Urothelium cell line (cell line): ENCODE results near the gene SPACA4.
A peak's percentile ranks its signal among the peaks of the same experiment; 100 is the strongest.

ENCODE experiments used
- DNase-seq: peaks from one replicate; pipeline ENCODE4 v3.0.0; 2011; ENCODE audit warnings: low spot score, mixed read lengths
- FAIRE-seq: peaks from 2 replicates; lab custom pipeline; 2011; peaks lifted over from hg19 to GRCh38; lab: Jason Lieb, UNC

SPACA4 gene

DNA sequence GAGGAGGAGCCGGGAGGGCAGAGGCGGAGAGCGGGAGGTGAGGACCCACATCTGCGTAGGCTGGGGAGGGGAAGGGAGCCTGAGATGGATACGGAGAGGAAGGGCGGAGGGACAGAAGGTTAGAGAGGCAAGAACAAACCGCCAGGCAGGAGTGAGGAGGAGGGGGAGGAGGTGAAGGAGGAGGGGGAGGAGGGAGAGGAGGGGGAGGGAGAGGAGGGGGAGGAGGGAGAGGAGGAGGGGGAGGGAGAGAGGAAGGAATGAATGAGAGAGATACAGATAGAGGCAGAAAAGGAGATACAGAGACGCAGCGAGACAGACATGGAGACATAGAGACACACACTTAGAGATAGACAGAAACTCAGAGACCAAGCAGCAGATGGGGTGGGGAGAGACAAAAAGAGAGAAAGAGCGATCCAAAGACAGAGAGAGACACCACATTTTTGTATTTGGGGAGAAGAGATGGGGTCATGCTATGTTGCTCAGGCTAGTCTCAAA lies 40.2 kb downstream of the SPACA4 start:
- DNase-seq: no peak
- FAIRE-seq: no peak

DNA sequence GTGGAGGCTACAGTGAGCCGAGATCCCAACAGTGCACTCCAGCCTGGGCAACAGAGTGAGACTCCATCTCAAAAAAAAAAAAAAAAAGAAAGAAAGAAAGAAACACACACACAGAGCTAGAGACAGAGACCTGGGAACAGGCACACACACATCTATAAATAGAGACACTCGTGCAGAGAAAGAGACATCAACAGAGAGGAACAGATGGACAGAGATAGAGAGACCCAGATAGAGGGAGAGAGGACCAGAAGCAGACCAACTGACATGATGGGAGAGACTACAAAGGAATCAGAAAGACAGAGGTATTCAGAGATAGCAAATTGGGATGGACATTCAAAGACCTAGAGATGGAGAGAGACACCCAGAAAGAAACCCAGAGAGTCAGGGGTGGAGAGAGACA lies 41.6 kb downstream of the SPACA4 start:
- DNase-seq (no peak), FAIRE-seq (no peak)

DNA sequence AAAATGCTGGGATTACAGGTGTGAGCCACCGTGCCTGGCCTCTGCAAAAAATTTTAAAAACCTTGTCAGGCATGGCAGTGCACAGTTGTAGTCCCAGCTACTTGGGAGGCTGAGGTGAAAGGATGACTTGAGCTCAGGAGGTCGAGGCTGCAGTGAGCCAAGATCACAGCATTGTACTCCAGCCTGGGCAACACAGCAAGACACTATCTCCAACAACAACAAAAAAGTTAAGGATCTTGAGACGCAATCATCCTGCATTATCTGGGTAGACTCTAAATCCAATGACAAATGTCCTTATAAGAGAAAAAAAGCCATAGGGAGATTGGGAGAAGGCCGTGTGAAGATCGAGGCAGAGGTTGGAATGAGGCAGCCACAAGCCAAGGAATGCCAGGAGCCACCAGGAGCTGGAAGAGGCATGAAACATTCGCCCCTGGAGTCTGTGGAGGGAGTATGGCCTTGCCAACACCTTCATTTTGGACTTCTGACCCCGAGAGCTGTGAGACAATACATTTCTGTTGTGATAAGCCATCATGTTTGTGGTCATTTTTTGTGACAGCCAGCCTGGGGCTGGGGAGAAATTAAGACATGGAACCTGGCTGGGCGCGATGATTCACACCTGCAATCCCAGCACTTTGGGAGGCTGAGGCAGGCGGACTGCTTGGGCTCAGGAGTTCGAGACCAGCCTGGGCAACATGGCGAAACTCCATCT lies 44.6 kb downstream of the SPACA4 start:
- FAIRE-seq: no peak
- no peak for DNase-seq

DNA sequence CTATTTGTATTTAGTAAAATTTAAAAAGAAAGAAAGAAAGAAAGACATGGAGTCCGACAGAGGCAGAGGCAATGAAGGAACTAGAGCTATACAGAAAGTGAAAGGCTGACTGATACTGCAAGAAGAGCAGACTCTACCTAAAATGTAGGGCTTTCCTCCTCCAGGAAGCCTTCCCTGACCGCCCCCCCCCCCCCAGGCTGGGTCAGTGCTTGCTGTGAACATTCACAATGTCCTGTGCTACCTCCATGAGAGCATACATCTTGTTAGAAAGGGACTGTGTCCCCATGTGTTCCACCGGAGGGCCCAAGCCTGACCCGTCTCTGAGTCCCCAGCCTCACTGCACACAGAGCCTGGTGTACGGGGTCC lies 45.1 kb downstream of the SPACA4 start:
- FAIRE-seq: no peak
- no peak for DNase-seq

DNA sequence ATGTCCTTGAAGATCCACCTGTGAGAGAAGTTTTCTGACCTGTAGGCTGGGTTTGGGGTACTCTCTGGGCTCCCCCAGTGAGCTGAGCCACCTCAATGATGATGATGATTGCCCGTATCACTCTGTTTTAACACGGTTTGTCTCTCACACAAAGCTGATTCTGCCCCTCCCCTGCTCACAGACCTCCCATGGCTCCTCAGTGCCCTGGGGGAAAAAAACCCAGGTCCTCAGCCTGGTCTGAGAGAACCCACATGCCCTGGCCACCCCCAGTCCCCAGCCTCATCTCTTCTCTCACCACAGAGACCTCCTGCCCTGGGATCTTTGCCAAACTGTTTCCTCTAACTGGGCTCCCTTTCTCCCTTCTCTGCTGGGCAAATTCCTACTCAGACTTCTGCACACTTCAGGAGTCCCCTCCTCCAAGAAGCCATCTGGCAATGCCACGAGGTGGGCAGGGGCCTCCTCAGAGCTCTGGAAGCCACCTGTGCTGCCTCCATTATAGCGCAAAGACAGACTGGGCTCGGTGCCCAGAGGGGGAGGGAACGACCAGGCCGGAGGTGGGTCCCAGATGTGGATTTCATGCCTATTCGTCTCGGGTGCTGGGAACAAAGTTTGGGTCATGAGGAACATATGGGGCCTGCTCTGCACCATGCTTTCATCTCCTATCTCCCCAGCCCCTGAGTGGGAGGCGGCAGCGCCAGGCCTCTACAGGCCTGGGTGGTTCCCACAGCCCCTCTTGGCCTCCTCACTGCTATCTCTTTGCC lies 47.9 kb downstream of the SPACA4 start:
- FAIRE-seq: no peak
- DNase-seq: no peak

DNA sequence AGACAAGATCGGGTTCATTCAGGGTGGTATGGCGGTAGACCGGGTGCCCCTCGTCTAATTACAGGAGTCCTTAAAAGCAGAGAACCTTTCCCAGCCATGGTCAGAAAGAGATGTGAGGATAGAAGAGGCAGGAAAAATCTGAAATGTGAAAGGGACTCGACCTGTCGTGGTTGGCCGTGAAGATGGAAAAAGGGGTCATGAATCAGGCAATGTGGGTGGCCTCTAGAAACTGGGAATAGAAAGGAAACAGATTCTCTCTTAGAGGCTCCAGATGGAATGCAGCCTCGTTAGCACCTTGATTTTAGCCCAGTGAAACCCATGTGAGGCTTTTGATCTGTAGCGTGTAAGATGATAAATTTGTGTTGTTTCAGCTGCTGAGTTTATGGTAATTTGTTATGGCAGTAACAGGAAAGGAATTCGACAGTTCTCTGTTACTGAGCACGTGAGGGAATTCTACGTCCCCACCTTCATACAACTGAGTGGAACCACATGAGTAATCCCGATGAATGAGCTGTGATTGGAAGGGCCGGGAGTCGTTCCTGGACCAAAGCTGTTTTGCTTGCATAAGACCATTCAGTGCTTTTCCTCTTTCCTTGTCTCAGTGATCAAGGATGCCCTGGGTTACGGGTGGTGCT lies 50.4 kb downstream of the SPACA4 start:
- FAIRE-seq (no peak), DNase-seq (peak; percentile 63)
